ENCODE results near the gene HEATR9. TPM values are rescaled to one million over a fixed set of nuclear protein-coding genes. Genes with fewer than 3 reads are reported as not detected.

The HEATR9 gene
- total RNA-seq, 1 experiment from 2014 or later = not detected

DNA sequence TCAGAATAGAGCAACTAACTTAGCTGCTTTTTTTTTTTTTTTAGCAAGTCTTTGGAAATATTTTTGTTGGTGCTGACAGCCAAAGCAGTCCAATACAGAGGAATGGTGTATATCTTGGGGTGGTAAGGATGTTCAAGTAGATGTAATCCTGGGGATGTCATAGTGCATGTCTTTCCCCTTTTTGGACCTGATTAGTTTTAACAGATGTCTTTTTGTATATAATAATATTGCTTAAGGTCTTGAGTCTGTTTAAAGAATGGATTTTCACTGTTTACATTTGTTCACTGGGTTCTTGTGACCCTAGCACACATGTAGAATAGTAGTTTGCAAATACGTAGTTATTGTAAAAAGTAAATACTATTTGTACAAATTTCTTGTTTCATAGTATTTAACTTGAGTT is 51.5 kb downstream of the HEATR9 start:
- peaks cover 59% of the 10 kb centered on the region for H4K20me1 ChIP-seq (ENCODE audit: insufficient read depth)
- intact Hi-C loops (cut with micrococcal nuclease) = no loop called here

More for the DNA sequence above, 51.5 kb downstream of the HEATR9 start:
- peaks cover 42 to 53% of the 10 kb centered on the region in 2 experiments for H3K36me3 ChIP-seq (ENCODE audit: control insufficient read depth in 1 of 2, insufficient read depth in 2 of 2, low read length in 2 of 2)
- H2AFZ ChIP-seq (ENCODE audit: low read depth, low read length, poor library complexity, severe bottlenecking) = no peak overlapping the region
- POLR2A ChIA-PET = interaction anchor here (0.6 to 3.6 kb wide), 3 partner anchors 8 to 26 kb away, joined by 3 to 24 read pairs (median 3); partner anchors contain the start of gene TAF15
- no peaks in the 10 kb centered on the region for H3K4me1 ChIP-seq (ENCODE audit: control insufficient read depth in 1 of 2, insufficient read depth in 2 of 2, low read length in 2 of 2)
- CTCF ChIA-PET = interaction anchor here (1.2 to 1.3 kb wide), 2 partner anchors 8 to 53 kb away, joined by 3 read pairs; no protein-coding TSS in a partner anchor
- no peak overlapping the region for H3K9ac ChIP-seq (ENCODE audit: low read length)
- ATAC-seq (no peak), DNase-seq (ENCODE audit: low read depth, low spot score) (no peak)
- peaks cover 99% of the 10 kb centered on the region for H3K79me2 ChIP-seq (ENCODE audit: insufficient read depth, low read length)
- no peak overlapping the region for H3K27ac ChIP-seq (ENCODE audit: low read depth, low read length)
- BruUV-seq (replicated peaks) = no TSS peak
- no peak overlapping the region for H3K4me2 ChIP-seq (ENCODE audit: low read length)
- H3K9me2 ChIP-seq (ENCODE audit: insufficient read depth) = no peaks in the 10 kb centered on the region
- no peak overlapping the region for H3K4me3 ChIP-seq (replicated peaks in 1 of 2; ENCODE audit: low read depth in 1 of 2, low read length in 2 of 2)
- no peak for TF ChIP-seq EZH2phosphoT487 (IDR thresholded peaks at IDR 0.05; ENCODE audit: borderline replicate concordance)
- TF ChIP-seq SP1 (IDR thresholded peaks at IDR 0.05; ENCODE audit: low read depth) = no peak
- no peak for TF ChIP-seq ZFX (IDR thresholded peaks at IDR 0.05)
- TF ChIP-seq CTCF (IDR thresholded peaks at IDR 0.05 in 2 of 3, conservative IDR thresholded peaks at IDR 0.05 in 1 of 3; ENCODE audit: borderline replicate concordance in 1 of 3, insufficient read depth in 1 of 3, low read depth in 2 of 3, low read length in 2 of 3) = no peak
- TF ChIP-seq RAD21 (IDR thresholded peaks at IDR 0.05; ENCODE audit: low read depth) = no peak
- no peak for TF ChIP-seq SIN3A (IDR thresholded peaks at IDR 0.05; ENCODE audit: low read depth)
- TF ChIP-seq CBX3 (IDR thresholded peaks at IDR 0.05; ENCODE audit: low read depth) = no peak
- no peak for TF ChIP-seq POLR2AphosphoS5 (IDR thresholded peaks at IDR 0.05; ENCODE audit: low read depth, low read length)
- TF ChIP-seq EGR1 (IDR thresholded peaks at IDR 0.05; ENCODE audit: low read depth) = no peak
- no peak for TF ChIP-seq YY1 (IDR thresholded peaks at IDR 0.05; ENCODE audit: extremely low read depth, insufficient replicate concordance, low read depth, low read length)
- H3K9me3 ChIP-seq (ENCODE audit: control insufficient read depth in 1 of 2, insufficient read depth in 1 of 2, low read depth in 1 of 2, low read length in 2 of 2) = no peaks in the 10 kb centered on the region
- RAD21 ChIA-PET (ENCODE audit: low non-redundant PET in 1 of 2, low total read pairs in 2 of 2, uncharacterized antibody in 2 of 2, unreplicated experiment in 2 of 2) = no interaction called here
- H3K27me3 ChIP-seq (ENCODE audit: insufficient read depth, low read length) = no peaks in the 10 kb centered on the region
